Neural cell (in vitro differentiated cells): ENCODE results near the gene PLXNA4.

Experiments
- CTCF ChIP-seq: fragments of 450-650 bp; IDR thresholded peaks from 2 replicates; pipeline ENCODE4 v1.5.1; 2014; ENCODE audit warnings: antibody characterized with exemption, mild to moderate bottlenecking, moderate library complexity; ENCODE audit not compliant: poor library complexity, severe bottlenecking
- EP300 ChIP-seq: fragments of 450-650 bp; conservative IDR thresholded peaks from 2 replicates; pipeline ENCODE4 v1.6.1; 2014; ENCODE audit warnings: antibody characterized with exemption, mild to moderate bottlenecking, moderate library complexity; ENCODE audit not compliant: poor library complexity, severe bottlenecking
- POLR2AphosphoS5 ChIP-seq: IDR thresholded peaks from 2 replicates; pipeline ENCODE4 v1.6.1; 2012
- TAF1 ChIP-seq: IDR thresholded peaks from 2 replicates; pipeline ENCODE4 v1.6.1; 2012; ENCODE audit warnings: low read depth

GRCh38 chr7:132254455-132254854 is 321.8 kb downstream of the PLXNA4 start:
- TF ChIP-seq POLR2AphosphoS5 (no peak), TAF1 (no peak), EP300 (no peak), CTCF (no peak)
